H1 (cell line): ENCODE results near the gene AFAP1L2. TPM values are rescaled to one million over a fixed set of nuclear protein-coding genes. Genes with fewer than 3 reads are reported as not detected.

Experiments used
- CTCF ChIA-PET: fragments of 300-600 bp; sonication (Branson Sonifier 250); formaldehyde crosslinking; loops from one replicate; lab custom pipeline; 2021; ENCODE audit not compliant: partially characterized antibody; lab: Charles Lee
- POLR2A ChIA-PET: fragments of 300-600 bp; sonication (Branson Sonifier 250); formaldehyde crosslinking; loops from one replicate; lab custom pipeline; 2021; ENCODE audit warnings: inconsistent platforms; ENCODE audit not compliant: partially characterized antibody; lab: Charles Lee
- DNase-seq, 2 experiments: peaks; one replicate each; pipeline versions ENCODE4 v3.0.0 to v3.0.0-alpha.2; 2010 to 2022; ENCODE audit warnings: low spot score in 2 of 2, low read depth in 1 of 2, mixed read lengths in 1 of 2
- FAIRE-seq: peaks from 2 replicates; lab custom pipeline; 2011; peaks lifted over from hg19 to GRCh38; lab: Jason Lieb, UNC
- H2AFZ ChIP-seq: 2 replicates; pipeline ENCODE4 v1.8.1; 2012; ENCODE audit warnings: low read length, inconsistent platforms
- H2AK5ac ChIP-seq: 2 replicates; pipeline ENCODE4 v1.6.1; 2013; ENCODE audit warnings: low read depth, low read length
- H2BK120ac ChIP-seq: replicated peaks from 2 replicates; pipeline ENCODE3; 2013; ENCODE audit warnings: low read depth, low read length, inconsistent platforms
- H2BK12ac ChIP-seq: 2 replicates; pipeline ENCODE4 v1.6.1; 2013; ENCODE audit warnings: low read depth, low read length
- H2BK15ac ChIP-seq: 2 replicates; pipeline ENCODE4 v1.6.1; 2013; ENCODE audit warnings: low read length
- H2BK20ac ChIP-seq: 2 replicates; pipeline ENCODE4 v1.6.1; 2013; ENCODE audit warnings: low read length
- H2BK5ac ChIP-seq: 2 replicates; pipeline ENCODE4 v1.6.1; 2013; ENCODE audit warnings: low read depth, low read length
- H3K14ac ChIP-seq: 2 replicates; pipeline ENCODE4 v1.6.1; 2013; ENCODE audit warnings: inconsistent platforms; ENCODE audit not compliant: insufficient read length
- H3K18ac ChIP-seq: 2 replicates; pipeline ENCODE4 v1.6.1; 2013; ENCODE audit warnings: low read length; ENCODE audit errors: extremely low read depth
- H3K23ac ChIP-seq: 2 replicates; pipeline ENCODE4 v1.6.1; 2013; ENCODE audit warnings: inconsistent platforms; ENCODE audit not compliant: insufficient read length
- H3K23me2 ChIP-seq: 2 replicates; pipeline ENCODE4 v1.6.1; 2013; ENCODE audit warnings: low read depth, low read length
- H3K27ac ChIP-seq: 2 replicates; pipeline ENCODE4 v1.6.1; 2011; ENCODE audit warnings: low read depth, low read length, inconsistent platforms
- H3K27me3 ChIP-seq, 4 experiments: replicated peaks in 1 of 4; 1 replicate in 1 of 4; 2 replicates in 3 of 4; pipeline versions ENCODE4 v1.6.1 to v1.8.1; 2011 to 2013; ENCODE audit warnings: low read length in 3 of 4, mild to moderate bottlenecking in 3 of 4, inconsistent platforms in 2 of 4, mixed read lengths in 2 of 4, moderate library complexity in 1 of 4; ENCODE audit not compliant: control insufficient read depth in 3 of 4, insufficient read depth in 3 of 4; ENCODE audit errors: extremely low read depth in 1 of 4
- H3K36me3 ChIP-seq, 4 experiments: 2 replicates each; pipeline versions ENCODE4 v1.6.1 to v1.8.1; 2011 to 2013; ENCODE audit warnings: mild to moderate bottlenecking in 4 of 4, low read length in 3 of 4, moderate library complexity in 2 of 4, control low read depth in 1 of 4, inconsistent platforms in 1 of 4; ENCODE audit not compliant: insufficient read depth in 4 of 4, control insufficient read depth in 2 of 4
- H3K4ac ChIP-seq: replicated peaks from 2 replicates; pipeline ENCODE3; 2013; ENCODE audit warnings: low read length, low read depth, mixed read lengths, inconsistent platforms; ENCODE audit not compliant: insufficient read length
- H3K4me1 ChIP-seq, 4 experiments: replicated peaks in 1 of 4; 1 replicate in 1 of 4; 2 replicates in 3 of 4; pipeline versions ENCODE4 v1.6.1 to v1.8.1; 2011 to 2013; ENCODE audit warnings: low read length in 3 of 4, inconsistent platforms in 2 of 4, mixed read lengths in 1 of 4; ENCODE audit not compliant: insufficient read depth in 4 of 4, control insufficient read depth in 3 of 4
- H3K4me2 ChIP-seq, 2 experiments: 2 replicates each; pipeline versions ENCODE4 v1.6.1 to v1.8.1; 2011 to 2013; ENCODE audit warnings: low read depth in 2 of 2, low read length in 2 of 2, control low read depth in 1 of 2, inconsistent platforms in 1 of 2, mild to moderate bottlenecking in 1 of 2; ENCODE audit not compliant: insufficient read depth in 1 of 2
- H3K4me3 ChIP-seq, 4 experiments: fragments of 200-600, 300-600 bp in 1 of 4; sonication (generic), shearing (Covaris generic), sonication (Bioruptor Twin) in 1 of 4; 2 replicates each; pipeline versions ENCODE4 v1.5.1 to v1.8.1; 2011 to 2016; ENCODE audit warnings: low read length in 4 of 4, low read depth in 3 of 4, control low read depth in 2 of 4, inconsistent platforms in 2 of 4, mild to moderate bottlenecking in 2 of 4, mixed read lengths in 1 of 4, moderate library complexity in 1 of 4; ENCODE audit not compliant: insufficient read depth in 2 of 4; ENCODE audit errors: extremely low read depth in 1 of 4
- H3K56ac ChIP-seq: replicated peaks from 2 replicates; pipeline ENCODE3; 2013; ENCODE audit warnings: low read depth, mild to moderate bottlenecking, mixed read lengths, low read length, inconsistent platforms; ENCODE audit not compliant: insufficient read length
- H3K79me1 ChIP-seq: 2 replicates; pipeline ENCODE4 v1.6.1; 2013; ENCODE audit warnings: low read depth, low read length, control low read depth
- H3K79me2 ChIP-seq, 2 experiments: 2 replicates each; pipeline versions ENCODE4 v1.6.1 to v1.8.1; 2012 to 2013; ENCODE audit warnings: low read length in 2 of 2, mild to moderate bottlenecking in 2 of 2, inconsistent platforms in 1 of 2; ENCODE audit not compliant: insufficient read depth in 2 of 2, control insufficient read depth in 1 of 2
- H3K9ac ChIP-seq, 4 experiments: replicated peaks in 1 of 4; 1 replicate in 1 of 4; 2 replicates in 3 of 4; pipeline versions ENCODE4 v1.6.1 to v1.8.1; 2011 to 2013; ENCODE audit warnings: low read depth in 3 of 4, low read length in 3 of 4, control low read depth in 2 of 4, mild to moderate bottlenecking in 2 of 4, moderate library complexity in 2 of 4, inconsistent platforms in 1 of 4; ENCODE audit errors: extremely low read depth in 1 of 4
- H3K9me3 ChIP-seq, 2 experiments: 2 replicates each; pipeline versions ENCODE4 v1.6.1 to v1.8.1; 2012 to 2013; ENCODE audit warnings: mild to moderate bottlenecking in 2 of 2, moderate library complexity in 2 of 2, control low read depth in 1 of 2, inconsistent platforms in 1 of 2, low read depth in 1 of 2, low read length in 1 of 2, mixed read lengths in 1 of 2; ENCODE audit not compliant: insufficient read depth in 2 of 2
- H4K20me1 ChIP-seq, 2 experiments: replicated peaks in 1 of 2; 2 replicates each; pipeline versions ENCODE3 to v1.8.1; 2011 to 2013; ENCODE audit warnings: inconsistent platforms in 2 of 2, low read length in 2 of 2, mild to moderate bottlenecking in 1 of 2; ENCODE audit not compliant: insufficient read depth in 2 of 2, control insufficient read depth in 1 of 2
- H4K5ac ChIP-seq: 2 replicates; pipeline ENCODE4 v1.6.1; 2013; ENCODE audit warnings: low read length, low read depth, mixed read lengths, inconsistent platforms; ENCODE audit not compliant: insufficient read length
- H4K8ac ChIP-seq: 2 replicates; pipeline ENCODE4 v1.8.0; 2013; ENCODE audit warnings: mild to moderate bottlenecking, moderate library complexity, low read length, inconsistent platforms; ENCODE audit not compliant: insufficient read depth; ENCODE audit errors: extremely low read depth
- H4K91ac ChIP-seq: replicated peaks from 2 replicates; pipeline ENCODE3; 2013; ENCODE audit warnings: low read length, mixed read lengths, inconsistent platforms; ENCODE audit not compliant: insufficient read length
- WGBS, 2 experiments: shearing (Covaris generic) in 1 of 2; methylation state at CpG; one replicate each; pipeline versions ENCODE4 v1.1.6 to v1.1.7; 2013 to 2015; ENCODE audit warnings: low lambda C conversion rate in 2 of 2, mixed read lengths in 2 of 2, inconsistent platforms in 1 of 2, low coverage in 1 of 2, missing lambda C conversion rate in 1 of 2; ENCODE audit not compliant: insufficient replicate concordance in 2 of 2, insufficient coverage in 1 of 2, insufficient read length in 1 of 2; ENCODE audit errors: extremely low coverage in 1 of 2, missing lambda C conversion rate in 1 of 2; 5-methylcytosine and 5-hydroxymethylcytosine counted together
- polyA plus RNA-seq, 7 experiments: library from polyadenylated mRNA; depleted of rRNA in 3 of 7; stranded (reverse) in 5 of 7; unstranded in 2 of 7; fragments of >200 nt in 5 of 7; fragments of 200-250 nt in 2 of 7; gene quantifications; 1 replicate in 5 of 7; 2 replicates in 1 of 7; 4 replicates in 1 of 7; pipeline versions ENCODE4 v1.2.1 to v1.2.3, GENCODE V29; 2011 to 2013; ENCODE audit warnings: missing spikeins in 2 of 7, mixed read lengths in 2 of 7
- total RNA-seq: library from RNA; stranded (reverse); fragmentation: NEBNext Ultra II Directional; extraction: Animal tissue kit (Norgen Biotek cat#: 25700); gene quantifications from 2 replicates; pipeline ENCODE4 v1.2.1, GENCODE V29; 2021
- TF ChIP-seq, protein P1 (sequence below), 3 experiments: IDR thresholded peaks; 1 replicate in 2 of 3; 2 replicates in 1 of 3; pipeline versions ENCODE4 v1.5.1 to v1.6.1; 2011; ENCODE audit warnings: low read length in 3 of 3, mild to moderate bottlenecking in 3 of 3, inconsistent platforms in 2 of 3, low read depth in 1 of 3, moderate library complexity in 1 of 3; ENCODE audit not compliant: insufficient read depth in 1 of 3; ENCODE audit errors: control extremely low read depth in 1 of 3

Gene AFAP1L2
- total and polyA plus RNA-seq, 2 of the 8 experiments (the other 6 are each of a cell fraction or from before 2014, with no cell fraction given), result 3.9 to 6.4 TPM

DNA sequence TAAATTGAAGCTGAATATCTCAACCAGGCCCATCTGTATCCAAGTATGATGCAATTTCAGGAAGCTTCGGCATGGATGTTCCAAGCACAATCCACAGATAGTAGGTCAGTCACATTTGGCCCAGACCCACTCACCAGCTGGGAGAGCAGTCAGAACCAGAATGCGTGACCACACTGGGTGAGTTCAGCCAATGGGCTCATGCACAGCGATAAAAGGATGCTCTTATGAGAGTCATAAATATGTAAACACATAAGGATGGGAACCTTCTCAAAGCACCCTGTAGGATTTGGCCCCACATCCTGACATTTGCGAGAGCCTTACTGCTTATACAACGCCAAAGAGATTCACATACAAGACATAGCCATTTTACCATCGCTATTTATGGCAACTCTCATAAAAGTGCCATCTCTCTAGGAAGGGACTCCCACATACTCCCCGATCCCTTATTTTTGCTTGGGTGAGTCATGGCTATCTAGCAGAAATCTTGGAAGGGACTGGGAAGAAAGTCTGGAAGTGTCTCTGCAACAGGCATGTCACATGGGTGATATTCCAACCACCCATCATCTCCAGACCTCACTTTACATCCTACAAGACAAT lies 3.0 kb downstream of the AFAP1L2 start:
- 93% methylated on average over 7 of the region's 7 CpGs; no CpG with 5 or more reads in 1 of the 2 experiments for WGBS, 2 experiments
- no peaks in the 10 kb centered on the region for H3K36me3 ChIP-seq
- no peak overlapping the region for H3K56ac ChIP-seq
- H4K8ac ChIP-seq, result no peak overlapping the region
- DNase-seq (no peak), FAIRE-seq (no peak)
- H2BK15ac ChIP-seq, result no peak overlapping the region
- no peaks in the 10 kb centered on the region for H4K20me1 ChIP-seq
- H2AFZ ChIP-seq, result no peak overlapping the region
- no peak overlapping the region for H3K4me2 ChIP-seq
- no peak overlapping the region for H3K9ac ChIP-seq
- TF ChIP-seq, protein P1, sequence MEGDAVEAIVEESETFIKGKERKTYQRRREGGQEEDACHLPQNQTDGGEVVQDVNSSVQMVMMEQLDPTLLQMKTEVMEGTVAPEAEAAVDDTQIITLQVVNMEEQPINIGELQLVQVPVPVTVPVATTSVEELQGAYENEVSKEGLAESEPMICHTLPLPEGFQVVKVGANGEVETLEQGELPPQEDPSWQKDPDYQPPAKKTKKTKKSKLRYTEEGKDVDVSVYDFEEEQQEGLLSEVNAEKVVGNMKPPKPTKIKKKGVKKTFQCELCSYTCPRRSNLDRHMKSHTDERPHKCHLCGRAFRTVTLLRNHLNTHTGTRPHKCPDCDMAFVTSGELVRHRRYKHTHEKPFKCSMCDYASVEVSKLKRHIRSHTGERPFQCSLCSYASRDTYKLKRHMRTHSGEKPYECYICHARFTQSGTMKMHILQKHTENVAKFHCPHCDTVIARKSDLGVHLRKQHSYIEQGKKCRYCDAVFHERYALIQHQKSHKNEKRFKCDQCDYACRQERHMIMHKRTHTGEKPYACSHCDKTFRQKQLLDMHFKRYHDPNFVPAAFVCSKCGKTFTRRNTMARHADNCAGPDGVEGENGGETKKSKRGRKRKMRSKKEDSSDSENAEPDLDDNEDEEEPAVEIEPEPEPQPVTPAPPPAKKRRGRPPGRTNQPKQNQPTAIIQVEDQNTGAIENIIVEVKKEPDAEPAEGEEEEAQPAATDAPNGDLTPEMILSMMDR (IDR thresholded peaks at IDR 0.05; ENCODE audit: control extremely low read depth in 1 of 3, insufficient read depth in 1 of 3, low read depth in 1 of 3, low read length in 3 of 3), result no peak
- no peak overlapping the region for H3K4me3 ChIP-seq
- no peak overlapping the region for H3K4ac ChIP-seq
- 0 out of 2 replicates have a peak overlapping the region, but pooled peaks have one; percentile 19 for H2BK12ac ChIP-seq
- no peak overlapping the region for H3K14ac ChIP-seq
- H2AK5ac ChIP-seq, result no peak overlapping the region
- H3K18ac ChIP-seq, result no peak overlapping the region
- H4K5ac ChIP-seq, result no peak overlapping the region
- no peak overlapping the region for H2BK20ac ChIP-seq
- no peak overlapping the region for H3K27ac ChIP-seq
- H3K27me3 ChIP-seq, result peaks cover 9 to 30% (median 25%) of the 10 kb centered on the region in 4 experiments
- H2BK120ac ChIP-seq, result no peak overlapping the region
- no peak overlapping the region for H4K91ac ChIP-seq
- ChIA-PET POLR2A (no interaction called here), CTCF (interaction anchor here (1.8 to 7.5 kb wide), 4 partner anchors 13 to 98 kb away, joined by 5 to 98 read pairs (median 38); no protein-coding TSS in a partner anchor)
- H3K79me2 ChIP-seq, result no peaks in the 10 kb centered on the region
- peaks cover 16% of the 10 kb centered on the region; the same call in 1 of the 2 replicates for H3K23me2 ChIP-seq
- peaks cover 0 to 10% (median 2%) of the 10 kb centered on the region in 4 experiments; a peak in 4 of 7 replicates for H3K4me1 ChIP-seq
- H3K9me3 ChIP-seq, result no peaks in the 10 kb centered on the region
- H3K79me1 ChIP-seq, result no peaks in the 10 kb centered on the region
- no peak overlapping the region for H2BK5ac ChIP-seq
- no peak overlapping the region for H3K23ac ChIP-seq
